Inflammatory macrophage treated with lipopolysaccharide for 4 hours (primary cell): ENCODE results near the gene ATXN1.
A peak's percentile ranks its signal among the peaks of the same experiment; 100 is the strongest.

Experiments used
- DNase-seq: peaks from one replicate; pipeline ENCODE4 v3.0.0-alpha.2; 2020

ATXN1 gene

DNA sequence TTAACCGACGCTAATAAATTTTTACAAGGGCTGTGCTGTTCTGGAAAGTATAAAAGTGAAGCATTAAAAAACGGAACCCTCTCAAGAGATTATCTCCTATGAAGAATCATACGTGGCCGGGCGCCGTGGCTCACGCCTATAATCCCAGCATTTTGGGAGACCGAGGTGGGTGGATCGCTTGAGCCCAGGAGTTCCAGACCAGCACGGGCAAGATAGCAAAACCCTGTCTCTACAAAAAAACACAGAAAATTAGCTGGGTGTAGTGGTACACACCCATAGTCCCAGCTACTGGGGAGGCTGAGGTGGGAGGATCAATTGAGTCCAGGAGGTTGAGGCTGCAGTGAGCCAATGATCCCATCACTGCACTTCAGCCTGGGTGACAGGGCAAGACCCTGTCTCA, 439.4 kb downstream of the ATXN1 start:
- DNase-seq = no peak

GRCh38 chr6:16321341-16321710, 439.9 kb downstream of the ATXN1 start:
- DNase-seq = no peak

GRCh38 chr6:16320533-16321340, 440.5 kb downstream of the ATXN1 start:
- peak; percentile 23 for DNase-seq

- peak; percentile 84 for DNase-seq
These were observed 441.3 kb downstream of the ATXN1 start for GRCh38 chr6:16319813-16320532.

DNA sequence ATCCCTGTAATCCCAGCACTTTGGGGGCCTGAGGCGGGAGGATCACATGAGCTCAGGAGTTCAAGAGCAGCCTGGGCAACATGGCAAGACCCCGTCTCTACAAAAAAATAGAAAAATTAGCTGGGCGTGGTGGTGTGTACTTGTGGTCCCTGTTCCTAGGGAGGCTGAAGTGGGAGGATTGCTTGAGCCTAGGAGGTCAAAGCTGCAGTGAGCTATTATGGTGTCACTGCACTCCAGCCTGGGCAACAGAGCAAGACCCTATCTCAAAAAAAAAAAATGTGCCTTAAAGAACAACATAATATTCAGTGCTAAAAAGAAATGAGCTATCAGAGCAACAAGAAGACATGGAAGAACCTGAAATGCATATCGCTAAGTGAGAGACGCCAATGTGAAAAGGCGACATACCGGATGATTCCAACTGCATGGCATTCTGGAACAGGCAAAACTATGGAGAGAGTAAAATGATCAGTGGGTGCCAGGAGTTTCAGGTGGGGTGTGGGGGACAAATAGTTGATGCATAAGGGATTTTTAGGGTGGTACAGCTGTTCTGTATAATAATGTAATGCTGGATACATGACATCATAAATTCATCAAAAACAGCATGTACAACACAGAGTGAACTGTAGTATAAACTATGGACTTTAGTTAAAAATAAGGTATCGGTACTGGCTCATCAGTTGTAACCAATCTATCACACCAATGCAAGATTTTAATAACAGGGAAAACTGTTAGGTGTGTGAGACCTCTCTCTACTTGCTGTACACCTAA, 442.1 kb downstream of the ATXN1 start:
- no peak for DNase-seq

DNA sequence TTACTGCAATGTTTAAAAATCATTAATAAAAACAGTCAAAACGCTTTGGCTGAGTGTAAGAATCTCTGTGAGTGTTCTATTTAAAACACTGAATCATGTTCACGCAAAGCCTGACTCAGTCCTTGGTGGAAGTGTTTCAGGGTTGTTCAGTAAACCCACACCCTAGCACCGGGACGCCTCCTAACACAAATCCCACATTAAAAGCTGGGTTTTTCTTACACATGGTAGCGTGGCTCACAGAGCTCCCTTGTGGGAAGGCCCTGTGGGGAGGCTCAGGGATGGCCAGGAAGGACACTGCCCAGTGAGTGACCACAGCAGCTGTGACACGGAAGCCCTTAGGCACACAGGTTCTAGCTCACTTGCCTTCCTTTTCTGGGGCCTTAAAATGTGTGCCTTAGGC, 442.7 kb downstream of the ATXN1 start:
- DNase-seq = peak; percentile 27

- peak; percentile 47 for DNase-seq
These were observed 444.5 kb downstream of the ATXN1 start for GRCh38 chr6:16316741-16317251.

- no peak for DNase-seq
These were observed 447.0 kb downstream of the ATXN1 start for GRCh38 chr6:16314296-16314695.

GRCh38 chr6:16313732-16314131, 447.5 kb downstream of the ATXN1 start:
- DNase-seq = no peak

GRCh38 chr6:16311763-16312162, 449.5 kb downstream of the ATXN1 start:
- DNase-seq = no peak

DNA sequence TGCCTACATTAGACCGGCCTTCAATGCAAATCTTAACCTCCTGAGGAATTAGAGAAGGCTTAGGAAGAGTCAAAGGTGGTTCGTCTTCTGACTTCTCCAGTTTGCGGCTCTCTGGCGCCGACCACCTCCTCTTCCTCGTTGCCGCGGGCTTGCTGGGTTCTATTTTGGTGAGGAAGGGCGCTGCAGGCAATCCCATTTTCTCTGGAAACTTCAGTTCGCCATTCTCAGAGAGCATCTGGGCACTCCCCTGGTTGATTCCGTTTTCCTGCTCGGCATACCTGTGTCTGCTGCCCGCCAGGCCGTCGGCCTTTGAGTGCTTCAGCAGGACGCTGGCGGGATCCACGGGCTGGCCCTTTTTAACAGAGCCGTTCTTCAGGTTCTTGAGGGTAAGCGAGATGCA, 454.9 kb downstream of the ATXN1 start:
- DNase-seq = no peak

- DNase-seq = no peak
These were observed 455.5 kb downstream of the ATXN1 start for GRCh38 chr6:16305788-16306187.

DNA sequence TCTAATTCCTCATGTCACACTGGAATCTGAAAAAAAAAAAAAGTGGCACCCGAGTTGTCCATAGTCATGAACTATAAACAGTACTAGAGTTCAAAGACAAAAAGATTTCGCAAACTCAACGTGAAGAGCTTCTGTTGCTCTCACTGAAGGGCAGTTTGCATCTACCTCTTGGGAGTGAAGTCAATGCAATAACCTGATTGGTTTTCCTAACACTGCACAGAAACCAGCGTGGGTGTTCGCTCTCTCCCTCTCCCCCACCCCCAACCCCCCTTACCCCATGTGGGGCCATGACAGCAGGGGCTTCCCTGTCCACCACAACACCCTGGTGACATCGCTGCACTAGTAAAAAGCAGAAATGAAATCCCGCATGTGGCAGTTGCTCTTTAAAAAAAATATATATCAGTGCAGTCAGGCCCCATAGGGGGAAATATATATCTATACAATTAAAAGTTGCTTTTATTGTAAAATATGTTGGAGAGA, 456.0 kb downstream of the ATXN1 start:
- DNase-seq = peak; percentile 74

DNA sequence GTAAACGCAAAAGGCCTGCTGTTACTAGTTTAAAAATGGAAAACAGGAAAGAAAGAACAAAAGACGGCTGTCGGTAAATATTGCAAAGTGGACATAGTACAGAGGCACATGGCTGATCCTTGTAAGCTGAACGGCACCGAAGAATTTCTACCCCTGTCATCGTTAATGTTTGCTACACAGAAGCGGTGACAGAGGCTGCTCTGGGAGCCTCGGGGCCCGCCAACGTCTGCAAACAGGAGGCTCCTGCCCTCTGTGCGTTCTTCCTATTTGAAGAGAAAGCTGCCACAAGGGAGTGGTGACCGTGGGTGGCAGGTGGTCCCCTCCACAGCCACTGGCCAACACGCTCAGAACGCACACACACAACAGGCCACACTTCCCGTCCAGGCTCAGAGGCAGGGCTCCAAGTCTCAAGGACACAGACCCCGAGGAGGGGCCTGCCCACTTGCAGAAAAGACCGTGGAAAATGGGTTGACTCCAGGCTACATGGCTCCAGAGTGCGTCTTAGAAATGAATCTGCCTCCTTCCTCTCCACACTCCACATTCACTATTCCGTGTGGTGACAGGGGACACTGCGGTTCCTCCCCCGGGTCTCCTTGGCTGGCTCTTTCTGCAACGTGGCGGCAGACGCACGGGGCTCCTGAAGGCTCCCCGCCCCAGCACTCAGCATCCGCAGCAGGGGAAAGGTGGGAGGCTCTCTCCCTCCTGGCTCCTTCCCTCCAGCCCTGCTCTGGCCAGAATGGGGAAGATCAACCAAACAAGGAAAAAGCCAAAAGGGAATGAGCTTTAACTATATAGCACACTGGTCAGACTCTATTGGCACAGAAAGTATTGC, 458.3 kb downstream of the ATXN1 start:
- no peak for DNase-seq

DNA sequence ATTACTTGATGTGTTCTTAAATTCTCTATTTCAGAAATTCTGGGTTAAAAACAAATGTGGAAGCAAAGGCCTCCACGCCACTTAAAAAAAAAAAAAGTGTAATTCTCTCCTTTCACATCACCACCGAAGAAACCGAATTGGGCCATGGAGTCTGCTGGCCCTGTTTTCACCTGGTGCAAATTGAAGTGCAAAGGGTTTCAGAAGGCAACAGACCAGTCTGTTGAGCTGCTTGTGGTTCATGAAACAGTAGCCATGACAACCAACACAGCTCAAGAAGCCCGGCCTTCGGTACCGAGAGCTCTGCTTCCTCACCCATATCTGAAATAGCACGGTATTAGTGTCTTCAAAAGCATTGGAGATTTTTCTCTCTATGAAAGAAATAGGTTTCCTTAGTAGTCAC, 459.7 kb downstream of the ATXN1 start:
- DNase-seq = no peak

GRCh38 chr6:16299861-16300260, 461.4 kb downstream of the ATXN1 start:
- no peak for DNase-seq

GRCh38 chr6:16296061-16296670, 465.1 kb downstream of the ATXN1 start:
- no peak for DNase-seq

GRCh38 chr6:16295471-16295870, 465.8 kb downstream of the ATXN1 start:
- DNase-seq = no peak

GRCh38 chr6:16295060-16295459, 466.2 kb downstream of the ATXN1 start:
- no peak for DNase-seq

DNA sequence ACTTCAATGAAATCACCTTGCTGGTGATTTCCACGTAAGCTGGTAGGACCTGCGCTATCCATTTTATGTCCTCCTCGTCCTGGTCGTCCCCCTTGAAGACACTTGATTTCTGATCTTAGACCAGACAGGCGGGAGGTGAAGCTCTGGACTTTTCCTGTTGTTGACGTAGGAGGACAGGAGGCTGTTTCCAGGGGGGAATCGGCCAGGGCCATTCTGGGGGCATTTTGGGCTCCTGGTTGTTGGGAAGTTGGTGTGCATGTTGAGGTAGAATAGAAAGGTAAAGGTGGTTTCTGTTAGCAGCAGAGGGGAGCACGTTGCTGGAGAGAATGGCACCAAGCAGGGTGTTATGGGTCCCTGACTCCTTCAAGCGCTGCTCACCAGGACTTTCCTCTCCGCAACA, 466.9 kb downstream of the ATXN1 start:
- no peak for DNase-seq

DNA sequence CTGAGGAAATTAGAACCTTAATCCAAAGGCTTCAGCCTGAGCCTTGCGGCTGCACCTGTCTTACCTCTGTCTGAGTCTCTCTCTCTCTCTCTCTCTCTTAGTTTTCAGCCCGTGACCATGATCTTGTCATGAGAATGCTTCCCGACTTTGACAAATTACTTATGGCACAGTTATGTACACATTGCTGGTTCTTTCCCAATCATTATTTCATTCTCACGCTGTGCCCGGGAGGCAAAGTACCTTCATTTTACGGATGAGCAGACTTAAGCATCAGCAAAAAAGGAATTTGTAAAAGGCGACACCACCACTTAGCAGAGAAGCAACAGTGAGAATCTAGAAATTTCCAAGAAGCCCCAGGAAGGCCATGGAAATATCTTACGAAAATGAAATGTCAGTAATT, 468.3 kb downstream of the ATXN1 start:
- DNase-seq = no peak

DNA sequence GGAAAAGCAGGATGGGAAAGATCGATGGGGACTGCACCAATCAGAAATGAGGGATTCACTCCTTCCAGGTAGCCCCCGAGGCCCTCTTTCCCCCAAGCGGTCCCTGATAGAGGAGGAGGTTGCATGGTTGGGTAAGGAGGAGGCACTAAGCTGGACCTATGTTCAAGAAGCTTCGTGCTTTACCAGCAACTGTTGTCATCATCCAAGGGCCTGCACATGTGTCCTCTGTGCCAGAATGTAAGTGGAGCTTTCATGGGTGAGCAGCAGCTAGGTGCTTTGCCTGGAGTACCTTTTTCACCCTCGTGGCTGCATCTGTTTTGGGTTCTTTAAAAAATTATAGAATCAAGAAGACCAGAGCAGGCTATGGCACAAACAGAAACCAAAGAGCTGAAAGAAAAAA, 468.8 kb downstream of the ATXN1 start:
- DNase-seq = no peak
